Astrocyte of the cerebellum (primary cell): ENCODE data around the gene DIS3.
A peak's percentile ranks its signal among the peaks of the same experiment; 100 is the strongest.

Experiments used
- DNase-seq: peaks from one replicate; pipeline ENCODE4 v3.0.0-alpha.2; 2011; ENCODE audit warnings: low read depth
- H3K4me3 ChIP-seq: 2 replicates; pipeline ENCODE4 v1.5.1; 2011; ENCODE audit warnings: mild to moderate bottlenecking, low read depth, low read length, moderate library complexity
- in situ Hi-C: cut with HindIII; loops from 2 replicates; pipeline ENCODE4 v1.10.0; 2017; ENCODE audit warnings: low sequenced_read_pairs
- TF ChIP-seq, protein P1 (sequence below): IDR thresholded peaks from 2 replicates; pipeline ENCODE4 v1.5.1; 2012; ENCODE audit warnings: low read length, low read depth, moderate library complexity, mild to moderate bottlenecking; ENCODE audit errors: missing control alignments

Gene DIS3

DNA sequence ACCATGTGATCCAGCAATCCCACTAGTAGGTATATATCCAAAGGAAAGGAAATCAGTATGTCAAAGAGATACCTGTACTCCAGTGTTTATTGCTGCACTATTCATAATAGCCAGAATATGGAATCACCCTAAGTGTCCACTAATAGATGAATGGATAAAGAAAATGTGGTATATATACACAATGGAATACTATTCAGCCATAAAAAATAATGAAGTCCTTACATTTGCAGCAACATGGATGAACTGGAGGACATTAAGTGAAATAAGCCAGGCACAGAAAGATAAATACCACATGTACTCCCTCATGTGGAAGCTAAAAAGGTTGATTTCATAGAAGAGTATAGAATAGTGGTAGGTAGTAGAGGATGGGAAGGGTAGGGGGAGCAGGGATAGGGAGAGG lies 30.5 kb downstream of the DIS3 start:
- in situ Hi-C loops: no loop called here
- TF ChIP-seq, protein P1, sequence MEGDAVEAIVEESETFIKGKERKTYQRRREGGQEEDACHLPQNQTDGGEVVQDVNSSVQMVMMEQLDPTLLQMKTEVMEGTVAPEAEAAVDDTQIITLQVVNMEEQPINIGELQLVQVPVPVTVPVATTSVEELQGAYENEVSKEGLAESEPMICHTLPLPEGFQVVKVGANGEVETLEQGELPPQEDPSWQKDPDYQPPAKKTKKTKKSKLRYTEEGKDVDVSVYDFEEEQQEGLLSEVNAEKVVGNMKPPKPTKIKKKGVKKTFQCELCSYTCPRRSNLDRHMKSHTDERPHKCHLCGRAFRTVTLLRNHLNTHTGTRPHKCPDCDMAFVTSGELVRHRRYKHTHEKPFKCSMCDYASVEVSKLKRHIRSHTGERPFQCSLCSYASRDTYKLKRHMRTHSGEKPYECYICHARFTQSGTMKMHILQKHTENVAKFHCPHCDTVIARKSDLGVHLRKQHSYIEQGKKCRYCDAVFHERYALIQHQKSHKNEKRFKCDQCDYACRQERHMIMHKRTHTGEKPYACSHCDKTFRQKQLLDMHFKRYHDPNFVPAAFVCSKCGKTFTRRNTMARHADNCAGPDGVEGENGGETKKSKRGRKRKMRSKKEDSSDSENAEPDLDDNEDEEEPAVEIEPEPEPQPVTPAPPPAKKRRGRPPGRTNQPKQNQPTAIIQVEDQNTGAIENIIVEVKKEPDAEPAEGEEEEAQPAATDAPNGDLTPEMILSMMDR: no peak
- no peak for DNase-seq

DNA sequence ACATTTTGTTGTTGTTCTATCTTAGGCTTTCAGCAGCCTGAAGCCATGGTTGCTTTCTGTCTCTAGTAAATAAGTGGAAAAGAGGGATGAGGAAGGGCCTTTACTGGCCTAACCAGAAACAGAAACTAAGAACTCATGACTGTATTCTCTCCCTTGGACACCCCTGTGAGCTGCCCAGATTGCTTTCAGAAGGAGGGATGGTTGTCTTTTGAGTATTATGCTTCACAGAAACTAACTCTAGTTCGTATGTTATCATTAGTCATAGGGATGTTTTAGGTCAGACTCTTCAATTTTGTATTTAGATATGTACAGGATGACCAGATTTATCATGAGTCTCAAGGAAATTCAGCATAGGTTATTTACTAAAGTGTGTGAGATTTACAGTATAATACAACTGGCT lies 36.4 kb downstream of the DIS3 start:
- no peak for DNase-seq
- H3K4me3 ChIP-seq: no peak overlapping the region
- in situ Hi-C loops: no loop called here
- TF ChIP-seq, protein P1: no peak

More for the DNA sequence above, 30.5 kb downstream of the DIS3 start:
- no peak overlapping the region for H3K4me3 ChIP-seq

DNA sequence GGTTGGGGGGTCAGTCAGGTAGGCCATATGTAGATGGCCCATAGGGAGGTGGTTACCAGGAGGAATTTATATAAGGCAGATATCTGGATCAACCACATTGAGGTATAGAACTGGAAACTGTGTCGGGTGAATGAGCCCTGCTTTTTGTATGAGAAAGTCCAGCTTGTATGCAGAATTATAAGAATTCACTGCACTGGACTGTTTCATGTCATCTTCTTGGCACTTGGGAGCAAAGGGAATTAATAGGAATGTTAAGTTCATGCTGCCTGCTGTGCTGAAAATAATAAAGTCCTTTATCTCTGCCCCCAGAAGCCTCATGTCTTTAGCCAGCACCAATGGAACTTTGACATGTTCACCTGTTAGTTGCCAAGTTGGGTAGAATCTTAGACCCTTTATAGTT lies 41.7 kb downstream of the DIS3 start:
- no peak overlapping the region for H3K4me3 ChIP-seq
- in situ Hi-C loops: no loop called here
- TF ChIP-seq, protein P1: no peak
- DNase-seq: no peak

DNA sequence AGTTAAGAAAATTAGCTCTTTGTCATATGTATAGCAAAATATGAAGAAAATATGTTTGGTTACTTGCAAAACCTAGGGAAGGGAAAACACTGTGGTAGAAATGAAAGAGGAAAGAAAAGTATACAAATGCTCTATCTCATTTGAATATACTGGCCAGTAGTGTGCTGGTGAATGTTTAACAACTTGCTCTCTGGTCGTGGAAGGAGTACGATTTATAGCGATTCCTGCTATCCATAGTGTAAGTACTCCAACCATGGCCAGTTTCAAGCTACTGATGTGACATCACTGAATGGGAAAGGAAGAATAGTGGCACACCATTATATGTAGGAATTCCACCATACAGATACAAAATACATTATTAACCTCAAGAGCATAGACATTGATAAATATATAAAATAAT lies 44.7 kb downstream of the DIS3 start:
- TF ChIP-seq, protein P1: no peak
- H3K4me3 ChIP-seq: no peak overlapping the region
- DNase-seq: no peak
- in situ Hi-C loops: no loop called here

DNA sequence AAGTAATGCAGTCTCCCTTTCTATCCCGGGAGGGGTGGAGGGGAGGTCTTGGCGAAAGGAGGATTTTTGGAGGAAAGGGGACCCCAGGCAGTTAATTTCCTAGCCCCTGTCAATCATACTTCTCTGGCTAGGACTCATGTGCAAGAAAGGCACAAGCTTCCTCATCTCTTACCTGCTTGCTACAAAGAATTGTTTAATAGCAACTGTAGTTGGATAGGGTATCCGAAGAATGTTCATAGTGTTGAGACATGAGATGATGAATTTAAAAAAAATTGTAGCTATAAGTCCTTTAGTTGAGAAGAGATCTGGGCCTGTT lies 53.5 kb downstream of the DIS3 start:
- in situ Hi-C loops: no loop called here
- H3K4me3 ChIP-seq: peak overlapping the region; percentile 93
- no peak for DNase-seq
- TF ChIP-seq, protein P1: no peak

DNA sequence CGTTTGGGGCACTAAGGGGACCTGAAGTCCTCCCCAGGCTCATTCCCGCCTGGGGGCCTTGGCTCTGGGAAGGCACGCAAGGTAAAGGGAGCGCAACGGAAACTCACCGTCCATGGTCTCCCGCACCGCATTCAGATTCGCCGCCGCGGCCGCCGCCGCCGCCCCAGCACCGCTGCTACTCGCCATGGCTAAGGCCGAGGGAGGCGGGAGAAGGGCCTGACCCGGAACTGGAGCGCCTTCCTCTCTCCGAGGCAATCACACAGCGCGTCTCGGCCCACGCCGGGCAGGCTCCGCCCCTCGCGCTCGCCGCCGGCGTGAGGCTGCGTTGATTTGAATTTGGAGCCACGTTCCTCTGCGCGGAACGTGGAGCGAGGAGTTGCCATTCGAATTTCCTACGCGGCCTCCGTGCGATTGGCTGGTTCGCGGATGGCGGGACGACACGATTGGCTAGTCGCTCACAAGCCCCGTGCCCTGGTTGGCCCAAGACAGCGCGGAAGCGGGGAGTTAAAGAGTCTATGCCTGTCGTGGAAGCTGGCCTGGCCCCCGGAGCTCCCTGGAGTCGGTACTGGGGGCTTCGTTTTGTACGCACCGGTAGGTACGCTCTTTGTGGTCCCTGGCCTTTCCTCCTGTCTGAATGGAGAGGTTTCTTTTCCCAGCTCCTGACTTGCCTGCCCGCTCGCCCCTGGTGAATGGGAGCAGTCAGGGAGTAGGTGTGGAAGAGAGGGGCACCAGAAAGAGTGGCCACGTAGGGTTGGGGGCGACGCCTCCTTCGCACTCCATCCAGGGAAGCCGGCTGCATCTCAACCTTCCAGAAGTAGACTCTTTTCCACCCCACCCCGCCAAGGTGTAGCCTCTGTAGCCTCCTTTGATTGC lies 54.0 kb downstream of the DIS3 start, which contains the start of the genes BORA and MZT1:
BORA (plus strand) TSS at position 507 of the 873 bp plus-strand sequence. CDS start 1,018 bp downstream, outside the sequence.
MZT1 (minus strand) TSS at position 213 of the 873 bp plus-strand sequence; CDS start at position 186, 27 bp downstream.
- peak within 1 kb of the TSS; percentile 93 for H3K4me3 ChIP-seq
- TF ChIP-seq, protein P1: no peak
- in situ Hi-C loops: no loop called here
- DNase-seq: peak; percentile 96
